VCaP (cell line): Measurements from ENCODE around the gene LACC1.
A peak's percentile ranks its signal among the peaks of the same experiment; 100 is the strongest.

Experiments used
- H3K27ac ChIP-seq: fragments of 450-650 bp; 2 replicates; pipeline ENCODE4 v1.5.1; 2017
- TF ChIP-seq, protein P1 (sequence below): fragments of 450-650 bp; conservative IDR thresholded peaks from 2 replicates; pipeline ENCODE4 v1.5.1; 2017; ENCODE audit warnings: mild to moderate bottlenecking, moderate library complexity

Gene LACC1

DNA sequence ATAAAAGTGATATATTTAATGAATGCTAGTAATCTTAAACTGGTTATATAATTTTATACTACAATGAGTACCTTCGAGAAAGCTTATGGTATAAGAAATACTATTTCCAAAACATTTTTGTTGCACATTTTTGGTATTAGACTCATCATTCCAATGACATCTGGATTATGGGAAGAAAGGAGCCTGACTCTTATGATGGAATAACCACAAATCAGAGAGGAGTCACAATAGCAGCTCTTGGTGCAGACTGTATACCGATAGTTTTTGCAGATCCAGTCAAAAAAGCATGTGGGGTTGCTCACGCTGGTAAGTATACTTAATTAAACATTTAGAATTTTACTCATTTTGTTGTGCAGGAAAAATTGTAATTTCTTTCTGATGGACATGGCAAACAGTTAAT, 3.9 kb downstream of the LACC1 start:
- no peak overlapping the region for H3K27ac ChIP-seq
- TF ChIP-seq, protein P1, sequence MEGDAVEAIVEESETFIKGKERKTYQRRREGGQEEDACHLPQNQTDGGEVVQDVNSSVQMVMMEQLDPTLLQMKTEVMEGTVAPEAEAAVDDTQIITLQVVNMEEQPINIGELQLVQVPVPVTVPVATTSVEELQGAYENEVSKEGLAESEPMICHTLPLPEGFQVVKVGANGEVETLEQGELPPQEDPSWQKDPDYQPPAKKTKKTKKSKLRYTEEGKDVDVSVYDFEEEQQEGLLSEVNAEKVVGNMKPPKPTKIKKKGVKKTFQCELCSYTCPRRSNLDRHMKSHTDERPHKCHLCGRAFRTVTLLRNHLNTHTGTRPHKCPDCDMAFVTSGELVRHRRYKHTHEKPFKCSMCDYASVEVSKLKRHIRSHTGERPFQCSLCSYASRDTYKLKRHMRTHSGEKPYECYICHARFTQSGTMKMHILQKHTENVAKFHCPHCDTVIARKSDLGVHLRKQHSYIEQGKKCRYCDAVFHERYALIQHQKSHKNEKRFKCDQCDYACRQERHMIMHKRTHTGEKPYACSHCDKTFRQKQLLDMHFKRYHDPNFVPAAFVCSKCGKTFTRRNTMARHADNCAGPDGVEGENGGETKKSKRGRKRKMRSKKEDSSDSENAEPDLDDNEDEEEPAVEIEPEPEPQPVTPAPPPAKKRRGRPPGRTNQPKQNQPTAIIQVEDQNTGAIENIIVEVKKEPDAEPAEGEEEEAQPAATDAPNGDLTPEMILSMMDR = no peak

DNA sequence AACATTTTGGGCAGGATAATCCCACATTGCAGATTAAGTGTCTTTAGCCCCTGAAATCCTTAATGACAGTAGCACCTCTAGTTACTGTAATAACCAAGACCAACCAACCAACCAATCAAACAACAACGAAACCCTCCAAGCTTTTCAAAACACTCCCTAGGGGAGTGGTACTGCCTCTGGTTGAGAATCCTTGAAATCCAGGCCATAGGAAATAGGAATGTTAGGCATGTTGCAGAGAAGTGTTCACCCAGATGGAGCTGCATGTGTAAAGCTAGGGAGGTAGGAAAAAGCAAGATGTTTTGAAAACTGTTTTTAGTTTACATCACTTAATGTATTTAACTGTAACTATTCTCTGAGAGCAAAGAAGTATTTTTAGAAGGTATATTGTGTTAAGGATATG, 4.5 kb downstream of the LACC1 start:
- TF ChIP-seq, protein P1 = no peak
- no peak overlapping the region for H3K27ac ChIP-seq

DNA sequence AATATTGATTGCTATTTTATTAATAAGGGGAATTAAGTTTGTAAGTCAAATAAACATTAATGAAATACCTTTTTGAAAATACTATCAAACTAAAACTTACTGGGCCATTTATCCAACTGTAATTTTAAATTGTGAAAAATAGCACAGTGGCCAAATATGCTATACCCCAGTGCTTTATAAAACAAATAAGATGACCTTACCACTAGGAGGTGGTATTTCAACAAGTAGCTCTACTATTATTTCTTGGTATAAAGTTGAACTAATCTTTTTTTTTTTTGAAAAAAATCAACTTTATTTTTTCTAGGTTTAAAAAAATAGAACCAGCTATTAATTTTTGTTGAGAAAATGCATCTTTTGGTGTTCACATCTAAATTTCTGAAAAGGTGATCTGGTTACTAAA, 14.7 kb downstream of the LACC1 start:
- no peak overlapping the region for H3K27ac ChIP-seq

DNA sequence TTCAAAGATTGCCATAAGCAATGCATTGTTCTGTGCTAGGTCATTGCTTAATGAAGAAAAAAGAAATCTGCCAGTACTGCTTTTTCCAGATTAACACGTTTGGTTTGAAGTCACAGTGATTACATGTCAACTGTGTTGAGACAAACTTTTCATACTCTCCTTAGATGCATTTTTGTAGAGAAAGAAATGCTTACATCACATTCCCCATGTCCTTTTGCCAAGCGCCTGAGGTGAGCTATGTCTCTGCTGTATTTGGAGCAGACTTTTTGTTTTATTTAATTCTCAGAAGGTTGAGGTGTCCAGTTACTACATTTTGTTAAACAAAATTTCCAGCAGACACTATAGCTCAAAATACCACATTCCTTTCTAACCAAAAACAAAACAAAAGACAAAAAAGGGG, 16.2 kb downstream of the LACC1 start:
- no peak overlapping the region for H3K27ac ChIP-seq
- TF ChIP-seq, protein P1 = no peak

More for the DNA sequence above, 14.7 kb downstream of the LACC1 start:
- TF ChIP-seq, protein P1 = peak; percentile 14; the same call in 1 of the 2 replicates

DNA sequence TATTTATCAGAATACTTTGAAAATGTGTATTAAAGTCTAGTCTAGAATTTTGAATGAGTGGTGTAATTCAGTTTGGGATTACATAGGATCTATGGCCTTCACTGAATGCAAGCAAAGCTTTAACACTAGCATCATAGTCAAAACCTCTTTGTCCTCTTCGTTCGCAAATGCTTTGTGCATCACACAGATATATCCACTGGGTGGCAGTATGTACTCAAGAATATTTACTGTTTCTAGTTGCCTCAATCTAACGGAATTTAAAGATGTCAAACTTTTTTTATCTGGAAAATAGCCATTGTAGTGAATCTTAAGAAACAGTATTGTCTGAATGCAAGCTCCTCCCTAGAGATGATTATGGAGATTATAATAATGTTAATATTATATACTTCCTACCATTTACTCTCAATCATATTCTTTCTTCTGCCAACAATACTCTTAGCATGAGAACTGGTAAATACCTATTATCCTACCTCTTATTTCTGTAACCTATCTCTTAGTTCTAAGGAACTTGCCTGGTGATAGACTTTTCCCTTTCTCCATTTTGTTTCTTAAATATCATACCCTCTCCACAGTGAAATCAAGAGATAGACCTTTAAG, 25.8 kb downstream of the LACC1 start:
- no peak overlapping the region for H3K27ac ChIP-seq
- TF ChIP-seq, protein P1 = peak; percentile 80

DNA sequence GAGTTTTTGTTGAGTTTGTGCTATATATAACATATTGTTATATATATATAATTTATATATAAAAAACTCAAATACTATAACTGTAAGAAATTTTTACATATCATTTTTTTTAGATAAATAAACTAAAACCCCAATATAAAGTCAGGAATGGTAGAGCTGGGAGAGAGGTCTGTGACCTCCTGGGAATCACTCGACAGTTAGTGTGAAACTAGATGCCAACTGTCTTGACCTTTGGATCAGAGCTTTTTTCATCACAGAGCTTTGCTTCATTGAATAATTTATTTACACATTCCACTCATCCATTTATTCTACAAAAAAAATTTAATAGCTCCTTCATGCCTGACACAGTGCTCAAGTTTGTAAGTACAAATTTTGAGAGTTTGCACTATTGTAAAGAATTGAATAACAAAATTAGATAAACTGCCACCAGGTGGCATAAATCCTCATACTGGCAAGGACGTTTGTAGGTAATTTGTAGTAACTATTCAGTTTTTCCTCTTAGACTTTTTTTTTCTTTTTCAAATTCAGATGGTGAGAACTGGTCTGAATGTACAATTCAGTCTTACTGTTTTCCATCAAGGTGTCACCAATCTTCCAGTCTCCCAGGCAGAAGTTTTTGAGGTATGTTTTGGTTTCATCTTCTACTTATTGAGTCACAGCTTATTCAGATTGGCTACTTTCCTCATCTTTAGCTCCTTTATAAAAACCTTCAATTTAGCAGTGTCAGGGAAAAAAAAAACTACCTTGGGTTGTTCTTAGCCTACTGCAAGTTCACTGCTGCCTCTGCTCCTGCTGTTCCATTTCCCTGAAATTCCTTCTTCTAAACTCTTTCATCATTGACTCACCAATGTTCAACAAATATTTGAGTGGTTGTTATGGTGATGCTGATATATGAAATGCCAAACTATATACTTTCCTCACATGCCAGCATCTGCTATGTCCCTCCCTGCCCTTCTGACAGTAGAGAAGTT, 28.7 kb downstream of the LACC1 start:
- TF ChIP-seq, protein P1 = peak; percentile 71
- H3K27ac ChIP-seq = no peak overlapping the region

DNA sequence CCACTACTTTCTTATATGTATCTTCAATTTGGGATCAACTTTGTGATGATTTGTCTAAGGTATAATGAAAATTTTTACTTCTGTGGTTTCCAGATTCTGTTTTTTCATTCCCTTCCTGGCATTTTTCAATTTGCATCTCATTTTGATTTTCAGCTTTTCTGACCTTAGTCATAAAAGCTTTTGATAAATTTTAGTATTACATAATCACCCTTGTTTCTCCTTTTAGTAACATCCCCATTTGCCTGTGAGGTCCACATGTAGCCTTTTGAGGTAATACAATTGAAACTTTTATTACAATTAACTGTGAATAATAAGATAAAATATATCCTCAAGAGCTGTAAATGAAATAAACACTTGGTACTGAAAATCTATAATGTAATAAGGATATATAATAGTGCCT, 31.2 kb downstream of the LACC1 start:
- no peak overlapping the region for H3K27ac ChIP-seq
- TF ChIP-seq, protein P1 = no peak
